ENCODE measurements around the gene DERL3.

DNA sequence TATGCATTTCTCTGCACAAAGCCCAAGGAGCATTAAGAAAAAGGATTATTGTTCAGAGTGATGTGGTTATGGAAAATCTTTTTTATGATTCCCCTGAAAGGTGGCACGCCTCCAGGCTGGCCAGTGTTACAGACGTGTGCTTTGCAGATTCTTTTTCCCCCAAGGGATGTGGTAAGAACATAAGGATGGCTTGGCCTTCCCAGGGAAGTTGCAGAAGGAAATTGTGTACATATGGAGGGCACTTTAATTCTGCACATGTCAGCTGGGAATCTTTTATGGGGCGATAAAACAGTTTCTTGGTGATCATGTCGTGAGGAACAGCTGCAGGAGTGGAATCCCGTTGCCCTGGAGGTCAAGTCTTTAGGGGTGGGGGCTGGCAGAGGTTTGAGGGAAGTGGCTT is 42.3 kb downstream of the DERL3 start:
- TF ChIP-seq EZH2 (IDR thresholded peaks at IDR 0.05; ENCODE audit: low read depth, unreplicated experiment) (no peak), EZH2phosphoT487 (IDR thresholded peaks at IDR 0.05; ENCODE audit: unreplicated experiment) (no peak), POLR2AphosphoS5 (IDR thresholded peaks at IDR 0.05; ENCODE audit: low read depth) (no peak), CREB1 (CRISPR knock-in tag; IDR thresholded peaks at IDR 0.05; ENCODE audit: low read depth) (no peak), ZNF331 (CRISPR knock-in tag; IDR thresholded peaks at IDR 0.05; ENCODE audit: low read depth) (no peak), STAT1 (IDR thresholded peaks at IDR 0.05; ENCODE audit: unreplicated experiment) (no peak), JUNB (IDR thresholded peaks at IDR 0.05; ENCODE audit: unreplicated experiment) (no peak)
- TF ChIP-seq, protein P1, sequence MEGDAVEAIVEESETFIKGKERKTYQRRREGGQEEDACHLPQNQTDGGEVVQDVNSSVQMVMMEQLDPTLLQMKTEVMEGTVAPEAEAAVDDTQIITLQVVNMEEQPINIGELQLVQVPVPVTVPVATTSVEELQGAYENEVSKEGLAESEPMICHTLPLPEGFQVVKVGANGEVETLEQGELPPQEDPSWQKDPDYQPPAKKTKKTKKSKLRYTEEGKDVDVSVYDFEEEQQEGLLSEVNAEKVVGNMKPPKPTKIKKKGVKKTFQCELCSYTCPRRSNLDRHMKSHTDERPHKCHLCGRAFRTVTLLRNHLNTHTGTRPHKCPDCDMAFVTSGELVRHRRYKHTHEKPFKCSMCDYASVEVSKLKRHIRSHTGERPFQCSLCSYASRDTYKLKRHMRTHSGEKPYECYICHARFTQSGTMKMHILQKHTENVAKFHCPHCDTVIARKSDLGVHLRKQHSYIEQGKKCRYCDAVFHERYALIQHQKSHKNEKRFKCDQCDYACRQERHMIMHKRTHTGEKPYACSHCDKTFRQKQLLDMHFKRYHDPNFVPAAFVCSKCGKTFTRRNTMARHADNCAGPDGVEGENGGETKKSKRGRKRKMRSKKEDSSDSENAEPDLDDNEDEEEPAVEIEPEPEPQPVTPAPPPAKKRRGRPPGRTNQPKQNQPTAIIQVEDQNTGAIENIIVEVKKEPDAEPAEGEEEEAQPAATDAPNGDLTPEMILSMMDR (conservative IDR thresholded peaks at IDR 0.05; ENCODE audit: low read depth in 2 of 2): no peak
- TF ChIP-seq, protein P2, sequence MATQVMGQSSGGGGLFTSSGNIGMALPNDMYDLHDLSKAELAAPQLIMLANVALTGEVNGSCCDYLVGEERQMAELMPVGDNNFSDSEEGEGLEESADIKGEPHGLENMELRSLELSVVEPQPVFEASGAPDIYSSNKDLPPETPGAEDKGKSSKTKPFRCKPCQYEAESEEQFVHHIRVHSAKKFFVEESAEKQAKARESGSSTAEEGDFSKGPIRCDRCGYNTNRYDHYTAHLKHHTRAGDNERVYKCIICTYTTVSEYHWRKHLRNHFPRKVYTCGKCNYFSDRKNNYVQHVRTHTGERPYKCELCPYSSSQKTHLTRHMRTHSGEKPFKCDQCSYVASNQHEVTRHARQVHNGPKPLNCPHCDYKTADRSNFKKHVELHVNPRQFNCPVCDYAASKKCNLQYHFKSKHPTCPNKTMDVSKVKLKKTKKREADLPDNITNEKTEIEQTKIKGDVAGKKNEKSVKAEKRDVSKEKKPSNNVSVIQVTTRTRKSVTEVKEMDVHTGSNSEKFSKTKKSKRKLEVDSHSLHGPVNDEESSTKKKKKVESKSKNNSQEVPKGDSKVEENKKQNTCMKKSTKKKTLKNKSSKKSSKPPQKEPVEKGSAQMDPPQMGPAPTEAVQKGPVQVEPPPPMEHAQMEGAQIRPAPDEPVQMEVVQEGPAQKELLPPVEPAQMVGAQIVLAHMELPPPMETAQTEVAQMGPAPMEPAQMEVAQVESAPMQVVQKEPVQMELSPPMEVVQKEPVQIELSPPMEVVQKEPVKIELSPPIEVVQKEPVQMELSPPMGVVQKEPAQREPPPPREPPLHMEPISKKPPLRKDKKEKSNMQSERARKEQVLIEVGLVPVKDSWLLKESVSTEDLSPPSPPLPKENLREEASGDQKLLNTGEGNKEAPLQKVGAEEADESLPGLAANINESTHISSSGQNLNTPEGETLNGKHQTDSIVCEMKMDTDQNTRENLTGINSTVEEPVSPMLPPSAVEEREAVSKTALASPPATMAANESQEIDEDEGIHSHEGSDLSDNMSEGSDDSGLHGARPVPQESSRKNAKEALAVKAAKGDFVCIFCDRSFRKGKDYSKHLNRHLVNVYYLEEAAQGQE (IDR thresholded peaks at IDR 0.05; ENCODE audit: unreplicated experiment): no peak
- TF ChIP-seq, protein P3, sequence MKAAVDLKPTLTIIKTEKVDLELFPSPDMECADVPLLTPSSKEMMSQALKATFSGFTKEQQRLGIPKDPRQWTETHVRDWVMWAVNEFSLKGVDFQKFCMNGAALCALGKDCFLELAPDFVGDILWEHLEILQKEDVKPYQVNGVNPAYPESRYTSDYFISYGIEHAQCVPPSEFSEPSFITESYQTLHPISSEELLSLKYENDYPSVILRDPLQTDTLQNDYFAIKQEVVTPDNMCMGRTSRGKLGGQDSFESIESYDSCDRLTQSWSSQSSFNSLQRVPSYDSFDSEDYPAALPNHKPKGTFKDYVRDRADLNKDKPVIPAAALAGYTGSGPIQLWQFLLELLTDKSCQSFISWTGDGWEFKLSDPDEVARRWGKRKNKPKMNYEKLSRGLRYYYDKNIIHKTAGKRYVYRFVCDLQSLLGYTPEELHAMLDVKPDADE (IDR thresholded peaks at IDR 0.05): no peak
- TF ChIP-seq, protein P4, sequence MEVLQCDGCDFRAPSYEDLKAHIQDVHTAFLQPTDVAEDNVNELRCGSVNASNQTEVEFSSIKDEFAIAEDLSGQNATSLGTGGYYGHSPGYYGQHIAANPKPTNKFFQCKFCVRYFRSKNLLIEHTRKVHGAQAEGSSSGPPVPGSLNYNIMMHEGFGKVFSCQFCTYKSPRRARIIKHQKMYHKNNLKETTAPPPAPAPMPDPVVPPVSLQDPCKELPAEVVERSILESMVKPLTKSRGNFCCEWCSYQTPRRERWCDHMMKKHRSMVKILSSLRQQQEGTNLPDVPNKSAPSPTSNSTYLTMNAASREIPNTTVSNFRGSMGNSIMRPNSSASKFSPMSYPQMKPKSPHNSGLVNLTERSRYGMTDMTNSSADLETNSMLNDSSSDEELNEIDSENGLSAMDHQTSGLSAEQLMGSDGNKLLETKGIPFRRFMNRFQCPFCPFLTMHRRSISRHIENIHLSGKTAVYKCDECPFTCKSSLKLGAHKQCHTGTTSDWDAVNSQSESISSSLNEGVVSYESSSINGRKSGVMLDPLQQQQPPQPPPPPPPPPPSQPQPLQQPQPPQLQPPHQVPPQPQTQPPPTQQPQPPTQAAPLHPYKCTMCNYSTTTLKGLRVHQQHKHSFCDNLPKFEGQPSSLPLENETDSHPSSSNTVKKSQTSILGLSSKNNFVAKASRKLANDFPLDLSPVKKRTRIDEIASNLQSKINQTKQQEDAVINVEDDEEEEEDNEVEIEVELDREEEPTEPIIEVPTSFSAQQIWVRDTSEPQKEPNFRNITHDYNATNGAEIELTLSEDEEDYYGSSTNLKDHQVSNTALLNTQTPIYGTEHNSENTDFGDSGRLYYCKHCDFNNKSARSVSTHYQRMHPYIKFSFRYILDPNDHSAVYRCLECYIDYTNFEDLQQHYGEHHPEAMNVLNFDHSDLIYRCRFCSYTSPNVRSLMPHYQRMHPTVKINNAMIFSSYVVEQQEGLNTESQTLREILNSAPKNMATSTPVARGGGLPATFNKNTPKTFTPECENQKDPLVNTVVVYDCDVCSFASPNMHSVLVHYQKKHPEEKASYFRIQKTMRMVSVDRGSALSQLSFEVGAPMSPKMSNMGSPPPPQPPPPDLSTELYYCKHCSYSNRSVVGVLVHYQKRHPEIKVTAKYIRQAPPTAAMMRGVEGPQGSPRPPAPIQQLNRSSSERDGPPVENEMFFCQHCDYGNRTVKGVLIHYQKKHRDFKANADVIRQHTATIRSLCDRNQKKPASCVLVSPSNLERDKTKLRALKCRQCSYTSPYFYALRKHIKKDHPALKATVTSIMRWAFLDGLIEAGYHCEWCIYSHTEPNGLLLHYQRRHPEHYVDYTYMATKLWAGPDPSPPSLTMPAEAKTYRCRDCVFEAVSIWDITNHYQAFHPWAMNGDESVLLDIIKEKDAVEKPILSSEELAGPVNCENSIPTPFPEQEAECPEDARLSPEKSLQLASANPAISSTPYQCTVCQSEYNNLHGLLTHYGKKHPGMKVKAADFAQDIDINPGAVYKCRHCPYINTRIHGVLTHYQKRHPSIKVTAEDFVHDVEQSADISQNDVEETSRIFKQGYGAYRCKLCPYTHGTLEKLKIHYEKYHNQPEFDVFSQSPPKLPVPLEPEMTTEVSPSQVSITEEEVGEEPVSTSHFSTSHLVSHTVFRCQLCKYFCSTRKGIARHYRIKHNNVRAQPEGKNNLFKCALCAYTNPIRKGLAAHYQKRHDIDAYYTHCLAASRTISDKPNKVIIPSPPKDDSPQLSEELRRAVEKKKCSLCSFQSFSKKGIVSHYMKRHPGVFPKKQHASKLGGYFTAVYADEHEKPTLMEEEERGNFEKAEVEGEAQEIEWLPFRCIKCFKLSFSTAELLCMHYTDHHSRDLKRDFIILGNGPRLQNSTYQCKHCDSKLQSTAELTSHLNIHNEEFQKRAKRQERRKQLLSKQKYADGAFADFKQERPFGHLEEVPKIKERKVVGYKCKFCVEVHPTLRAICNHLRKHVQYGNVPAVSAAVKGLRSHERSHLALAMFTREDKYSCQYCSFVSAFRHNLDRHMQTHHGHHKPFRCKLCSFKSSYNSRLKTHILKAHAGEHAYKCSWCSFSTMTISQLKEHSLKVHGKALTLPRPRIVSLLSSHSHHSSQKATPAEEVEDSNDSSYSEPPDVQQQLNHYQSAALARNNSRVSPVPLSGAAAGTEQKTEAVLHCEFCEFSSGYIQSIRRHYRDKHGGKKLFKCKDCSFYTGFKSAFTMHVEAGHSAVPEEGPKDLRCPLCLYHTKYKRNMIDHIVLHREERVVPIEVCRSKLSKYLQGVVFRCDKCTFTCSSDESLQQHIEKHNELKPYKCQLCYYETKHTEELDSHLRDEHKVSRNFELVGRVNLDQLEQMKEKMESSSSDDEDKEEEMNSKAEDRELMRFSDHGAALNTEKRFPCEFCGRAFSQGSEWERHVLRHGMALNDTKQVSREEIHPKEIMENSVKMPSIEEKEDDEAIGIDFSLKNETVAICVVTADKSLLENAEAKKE (CRISPR knock-in tag; IDR thresholded peaks at IDR 0.05): no peak

All from GM23338 (cell line).